HG03159 (cell line): ENCODE measurements around the gene TMEM11.
"Not testable (repeated sequence)": the region's sequence is repeated elsewhere in the genome, so short reads cannot be mapped to it uniquely, and the experiment has no call there.

Experiments used
- ATAC-seq: cut with Tn5 transposase; IDR thresholded peaks from one replicate; pipeline ENCODE4 v1.9.1; 2021; ENCODE audit warnings: mild to moderate bottlenecking, moderate library complexity; ENCODE audit not compliant: unreplicated experiment

TMEM11 gene

GRCh38 chr17:21242780-21243515 lies 29.0 kb upstream of the TMEM11 start:
- ATAC-seq: no peak

DNA sequence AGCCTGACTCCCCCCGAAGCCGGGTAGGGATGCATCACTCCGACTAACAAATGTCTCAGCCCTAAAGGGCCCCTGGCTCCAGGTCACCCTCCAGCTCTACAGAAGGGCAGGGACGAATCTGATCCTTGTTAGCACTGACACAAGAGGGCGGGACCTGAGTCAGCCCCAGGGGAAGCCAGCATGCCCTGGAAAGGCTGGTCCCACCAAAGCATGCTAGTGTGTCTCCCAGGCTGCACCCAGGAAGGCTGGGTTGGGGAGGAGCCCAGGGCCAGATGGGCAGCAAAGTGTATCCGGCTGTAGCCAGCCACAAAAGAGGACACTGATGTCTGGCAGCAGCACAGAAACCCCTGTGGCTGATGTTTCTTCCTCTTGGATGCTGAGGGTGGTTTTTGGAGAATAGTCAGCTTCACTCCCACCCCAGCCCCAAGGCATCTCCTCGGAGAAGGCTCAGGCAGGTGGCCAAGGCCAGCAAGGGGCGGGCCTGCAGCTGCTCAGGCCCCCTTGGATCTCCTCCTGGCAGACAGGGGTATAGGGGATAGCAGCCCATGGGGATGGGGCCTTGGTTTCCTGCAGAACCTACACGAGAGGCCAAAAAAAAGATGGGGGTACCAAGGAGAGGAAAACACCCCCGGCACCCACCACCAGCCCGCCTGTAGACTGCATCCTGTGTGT lies 28.2 kb upstream of the TMEM11 start:
- ATAC-seq: no peak

GRCh38 chr17:21241564-21241963 lies 27.6 kb upstream of the TMEM11 start:
- no peak for ATAC-seq

DNA sequence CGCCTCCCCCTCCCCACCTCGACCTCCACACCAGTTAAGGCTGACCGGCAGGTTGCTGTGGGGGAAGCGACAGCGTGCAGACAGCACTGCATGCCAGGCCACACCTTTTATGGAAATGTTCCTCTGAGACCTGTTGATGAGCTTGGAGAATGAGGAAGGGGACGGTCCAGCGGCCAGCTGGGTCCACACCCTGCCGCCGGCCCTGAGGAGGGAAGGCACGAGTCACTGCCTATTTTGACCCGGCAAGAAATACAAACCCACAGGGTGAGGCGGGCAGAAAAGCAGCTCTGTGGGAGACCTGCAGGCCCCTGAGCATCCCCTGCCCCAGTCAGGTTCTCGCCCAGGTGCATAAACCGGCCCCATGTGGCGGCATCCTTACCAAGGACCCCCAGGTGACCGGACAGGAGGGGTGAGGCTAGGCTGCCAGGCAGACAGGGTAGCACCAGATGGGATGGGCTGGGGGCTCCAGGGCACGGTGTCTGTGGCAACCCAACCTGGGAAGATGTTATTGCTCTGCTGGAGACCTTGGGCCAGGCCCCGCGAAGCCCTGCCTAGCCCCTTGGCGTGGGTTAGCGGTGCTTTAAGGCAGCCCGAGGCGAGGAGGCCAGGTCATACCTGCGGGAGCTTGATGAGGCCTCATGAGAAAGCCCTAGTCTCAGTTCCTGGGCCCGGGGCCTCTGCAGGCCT lies 26.6 kb upstream of the TMEM11 start:
- no peak for ATAC-seq

DNA sequence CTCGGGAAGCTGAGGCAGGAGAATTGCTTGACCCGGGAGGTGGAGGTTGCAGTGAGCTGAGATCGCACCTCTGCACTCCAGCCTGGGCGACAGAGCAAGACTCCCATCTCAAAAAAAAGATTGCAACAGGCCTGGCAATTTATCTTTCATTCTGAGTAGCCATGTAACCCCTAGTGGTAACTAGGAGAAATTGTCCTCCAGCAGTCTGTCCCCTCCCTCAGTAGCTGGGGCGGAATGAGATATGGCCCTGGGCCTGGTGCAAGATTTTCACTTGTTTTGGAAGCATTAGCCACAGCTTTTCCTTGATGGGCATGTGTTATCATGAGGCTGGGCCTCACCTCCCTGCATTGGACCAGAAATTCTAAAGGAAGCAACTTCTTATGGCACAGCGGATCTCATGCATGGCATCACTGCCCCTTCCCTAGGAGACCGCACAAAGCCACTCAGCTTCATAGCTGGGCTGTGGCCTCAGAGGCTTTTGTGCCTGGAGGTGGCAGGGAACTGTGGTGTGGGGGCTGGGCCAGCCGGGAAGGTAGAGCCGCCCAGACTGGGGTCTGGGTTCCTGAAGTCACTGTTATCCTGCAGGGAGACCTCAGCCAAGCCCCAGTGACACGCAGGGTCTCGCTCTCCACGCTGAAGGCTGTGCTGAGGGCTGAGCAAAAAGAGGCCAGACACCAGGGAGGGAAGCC lies 25.9 kb upstream of the TMEM11 start:
- ATAC-seq: no peak

GRCh38 chr17:21235921-21236320 lies 22.0 kb upstream of the TMEM11 start:
- ATAC-seq: no peak

GRCh38 chr17:21233581-21234347 lies 19.8 kb upstream of the TMEM11 start:
- no peak for ATAC-seq

DNA sequence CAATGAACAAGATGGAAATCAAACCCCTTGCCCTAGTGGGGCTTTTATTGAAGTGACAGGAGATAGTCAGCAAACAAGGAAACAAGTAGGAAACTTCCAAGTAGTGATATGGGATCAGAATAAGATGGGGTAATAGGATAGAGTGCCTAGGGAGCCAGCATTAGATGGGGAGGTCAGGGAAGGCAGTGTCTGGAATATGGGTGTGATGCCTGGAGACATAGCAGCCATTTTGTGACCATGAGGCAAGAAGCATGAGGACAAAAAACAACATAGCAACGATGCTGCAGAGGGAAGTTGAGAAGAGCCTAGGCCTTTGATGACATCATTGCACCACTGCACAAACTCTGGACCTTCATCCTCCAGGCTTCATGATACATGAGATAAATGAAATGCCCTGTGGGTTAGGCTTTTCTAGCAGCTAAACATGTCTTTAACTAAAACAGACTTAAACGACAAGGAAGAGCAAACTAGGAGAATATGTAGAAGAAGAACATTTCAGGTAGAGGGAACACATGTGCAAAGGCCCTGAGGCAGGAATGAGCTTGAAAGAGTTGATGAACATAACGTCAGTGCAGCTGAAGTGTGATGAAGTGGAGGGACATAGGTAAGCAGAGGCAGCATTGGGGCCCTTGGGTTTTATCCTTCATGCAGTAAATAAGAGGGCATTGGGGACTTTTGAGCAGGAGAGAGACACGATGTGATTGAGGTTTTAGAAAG lies 18.2 kb upstream of the TMEM11 start:
- ATAC-seq: no peak

- no peak for ATAC-seq
Observed at GRCh38 chr17:21231533-21231932, 17.6 kb upstream of the TMEM11 start.

- ATAC-seq: no peak
Observed at GRCh38 chr17:21228845-21229244, 14.9 kb upstream of the TMEM11 start.

- ATAC-seq: no peak
Observed at GRCh38 chr17:21228111-21228510, 14.2 kb upstream of the TMEM11 start.

DNA sequence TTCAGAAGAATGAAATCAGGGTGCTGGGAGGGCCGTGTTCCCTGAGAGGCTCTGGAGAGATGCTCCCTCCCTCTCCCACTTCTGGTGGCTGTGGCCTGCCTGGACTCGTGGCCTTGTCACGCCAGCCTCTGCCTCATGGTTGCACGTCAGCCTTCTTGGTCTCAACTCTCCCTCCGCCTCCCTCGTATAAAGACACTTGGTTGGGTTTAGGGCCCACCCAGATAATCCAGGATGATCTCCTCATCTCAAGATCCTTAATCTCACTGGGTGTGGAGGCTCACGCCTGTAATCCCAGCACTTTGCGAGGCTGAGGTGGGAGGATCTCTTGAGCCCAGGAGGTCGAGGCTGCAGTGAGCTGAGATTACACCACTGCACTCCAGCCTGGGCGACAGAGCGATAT lies 13.3 kb upstream of the TMEM11 start:
- not testable (repeated sequence) for ATAC-seq

DNA sequence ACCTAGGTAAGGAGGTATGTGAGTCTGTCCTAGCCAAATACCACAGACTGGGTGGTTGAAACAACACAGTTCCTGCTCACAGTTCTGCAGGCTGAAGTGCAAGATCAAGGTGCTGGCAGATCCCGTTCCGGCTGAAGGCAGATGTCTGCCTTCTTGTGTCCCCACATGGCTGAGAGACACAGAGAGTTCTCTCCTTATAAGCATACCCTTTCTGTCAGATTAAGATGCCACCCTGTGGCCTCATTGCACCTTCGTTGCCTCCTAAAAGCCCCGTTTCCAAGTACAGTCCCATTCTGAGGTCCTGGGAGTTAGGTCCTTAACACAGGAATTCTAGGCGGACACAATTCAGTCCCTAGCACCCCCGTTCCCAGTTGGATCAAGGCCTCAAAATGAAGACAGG lies 9.1 kb upstream of the TMEM11 start:
- no peak for ATAC-seq

DNA sequence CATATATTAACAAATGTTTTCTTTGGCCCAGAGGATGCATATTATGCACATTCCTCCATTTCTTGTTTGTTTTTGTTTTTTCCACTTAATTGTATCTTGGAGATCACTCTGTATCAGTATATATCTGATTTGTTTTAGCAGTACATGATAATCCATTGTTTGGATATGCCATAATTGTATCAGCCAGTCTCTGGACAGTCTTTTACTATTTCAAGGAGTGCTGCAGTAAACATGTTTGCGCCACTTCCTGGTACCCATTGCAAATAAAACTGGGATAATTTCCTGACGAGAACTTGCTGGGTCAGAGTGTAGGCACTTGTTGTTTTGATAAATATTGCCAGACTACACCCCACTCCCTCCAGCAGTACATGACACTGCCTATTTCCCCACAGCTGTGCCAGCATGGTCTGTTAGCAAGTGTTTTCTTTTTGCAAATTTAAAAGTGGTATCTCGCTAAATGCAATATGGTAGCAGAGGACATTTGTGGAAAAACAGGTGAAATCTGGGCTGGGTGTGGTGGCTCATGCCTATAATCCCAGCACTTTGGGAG lies 4.9 kb upstream of the TMEM11 start:
- ATAC-seq: no peak

- no peak for ATAC-seq
Observed at GRCh38 chr17:21218101-21218500, 4.1 kb upstream of the TMEM11 start.

GRCh38 chr17:21217346-21217745 lies 3.4 kb upstream of the TMEM11 start:
- ATAC-seq: no peak

GRCh38 chr17:21215935-21216334 lies 2.0 kb upstream of the TMEM11 start:
- no peak for ATAC-seq

- ATAC-seq: peak; percentile 16
Observed at GRCh38 chr17:21214777-21215541, 998 bp upstream of the TMEM11 start.

GRCh38 chr17:21213638-21214014 lies 335 bp downstream of the TMEM11 start:
- ATAC-seq: peak; percentile 23
